HG03280 (cell line): ENCODE results near the gene DTX1.

Source experiments
- ATAC-seq: cut with Tn5 transposase; IDR thresholded peaks from one replicate; pipeline ENCODE4 v1.9.1; 2021; ENCODE audit warnings: mild to moderate bottlenecking, moderate library complexity; ENCODE audit not compliant: unreplicated experiment

The DTX1 gene

DNA sequence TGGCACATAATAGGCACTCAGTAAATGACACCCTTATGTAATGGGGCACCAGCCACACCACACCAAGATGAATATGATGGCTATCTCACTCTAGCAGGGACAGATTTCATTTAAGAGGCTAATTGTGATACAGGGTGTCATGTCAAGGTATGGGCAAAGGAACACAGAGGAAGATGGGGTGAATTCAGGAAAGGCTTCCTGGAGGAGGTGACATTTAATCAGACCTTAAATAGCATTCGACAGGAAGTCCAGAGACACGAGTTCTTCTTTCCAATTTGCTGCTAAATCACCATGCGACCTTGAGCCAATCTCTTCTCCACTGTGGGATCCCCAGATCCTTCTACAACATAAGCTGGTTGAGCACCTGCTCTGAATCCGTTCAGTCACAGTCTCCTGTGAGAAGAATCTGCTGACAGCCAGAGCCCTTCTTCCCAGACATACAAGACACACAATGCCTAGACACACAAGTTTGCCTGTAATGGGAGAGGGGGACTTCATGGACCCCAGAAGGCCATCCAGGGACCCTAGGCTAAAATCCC, 1.5 kb upstream of the DTX1 start:
- no peak for ATAC-seq

DNA sequence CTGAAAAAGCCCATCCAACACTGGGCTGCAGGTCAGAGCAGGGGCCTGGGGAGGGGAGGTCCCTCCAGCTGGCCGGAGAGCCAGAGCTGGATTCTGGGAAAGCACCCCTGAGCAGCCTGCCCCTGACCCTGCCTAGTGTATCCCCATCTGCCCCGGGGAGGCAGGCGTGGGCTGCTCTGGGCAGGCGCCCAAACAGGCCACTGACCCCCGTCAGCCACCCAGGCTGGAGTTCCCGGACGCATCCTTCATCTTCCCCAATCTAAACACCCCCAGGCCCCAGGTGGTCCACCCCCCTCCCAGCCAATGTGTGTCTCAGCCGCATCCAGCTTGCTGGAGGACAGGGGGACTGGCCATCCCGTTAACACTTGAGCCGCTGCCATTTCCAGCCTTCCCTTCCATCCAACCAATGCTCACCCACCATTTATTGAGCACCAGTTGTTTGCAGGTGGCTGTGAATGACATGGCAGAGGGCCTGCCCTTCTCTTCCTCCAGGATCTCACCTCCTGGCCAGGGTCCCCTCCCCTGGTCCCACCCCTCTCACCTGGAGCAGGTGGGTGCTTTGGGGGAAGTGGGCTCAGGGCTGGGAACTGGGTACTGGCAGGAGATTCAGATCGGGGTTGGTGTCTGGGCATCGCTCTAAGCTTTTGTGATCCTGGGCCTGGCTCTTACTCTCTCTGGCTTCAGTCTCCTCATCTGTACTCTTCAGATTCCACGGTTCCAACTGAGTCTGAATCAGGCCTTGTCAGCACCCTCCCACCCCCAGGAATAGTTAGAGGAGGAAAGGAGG, 743 bp upstream of the DTX1 start:
- ATAC-seq: no peak

DNA sequence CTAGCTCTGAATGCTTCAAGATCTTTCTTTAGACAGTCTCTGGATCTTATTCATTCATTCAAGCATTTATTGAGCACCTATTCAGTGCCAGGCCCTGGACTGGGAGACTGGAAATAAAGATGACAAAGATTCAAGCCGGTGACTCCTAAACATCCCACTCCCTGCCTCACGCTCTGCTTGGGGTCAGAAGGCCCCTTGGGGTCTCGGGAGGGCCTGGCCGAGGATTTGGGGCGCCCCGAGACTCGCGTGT, 224 bp upstream of the DTX1 start:
- no peak for ATAC-seq

DNA sequence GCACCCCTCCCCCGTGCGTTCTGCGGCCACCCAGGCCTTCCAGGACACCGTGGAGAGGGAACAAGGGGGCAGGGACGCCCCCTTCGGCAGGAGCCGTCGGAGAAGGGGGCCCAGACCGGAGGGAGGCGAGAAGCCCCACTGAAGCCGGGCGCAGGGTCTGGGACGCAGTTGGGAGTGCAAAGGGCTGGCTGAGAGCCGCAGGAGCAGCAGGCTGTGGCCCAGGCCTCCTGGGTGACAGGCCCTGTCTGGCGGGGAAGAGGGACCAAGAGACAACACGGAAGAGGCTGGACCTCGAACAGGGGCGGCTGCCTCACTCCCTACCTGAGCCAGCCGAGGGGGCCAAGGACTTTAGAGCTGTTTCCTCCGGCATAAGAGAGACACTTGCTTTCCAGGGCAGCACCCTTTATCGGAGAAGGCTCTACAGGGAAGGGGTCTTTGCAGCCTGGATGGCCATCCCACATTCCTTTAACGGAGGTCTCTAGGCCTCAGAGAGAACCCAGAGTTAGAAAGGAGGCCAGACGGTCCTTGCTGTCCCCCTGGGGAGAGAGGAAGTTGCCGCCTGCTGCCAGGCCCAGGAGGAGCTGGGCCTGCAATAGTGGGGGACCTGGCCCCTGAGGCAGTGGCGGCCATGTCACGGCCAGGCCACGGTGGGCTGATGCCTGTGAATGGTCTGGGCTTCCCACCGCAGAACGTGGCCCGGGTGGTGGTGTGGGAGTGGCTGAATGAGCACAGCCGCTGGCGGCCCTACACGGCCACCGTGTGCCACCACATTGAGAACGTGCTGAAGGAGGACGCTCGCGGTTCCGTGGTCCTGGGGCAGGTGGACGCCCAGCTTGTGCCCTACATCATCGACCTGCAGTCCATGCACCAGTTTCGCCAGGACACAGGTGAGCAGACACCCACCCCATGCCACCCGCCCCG, 1.3 kb downstream of the DTX1 start:
- ATAC-seq: no peak

DNA sequence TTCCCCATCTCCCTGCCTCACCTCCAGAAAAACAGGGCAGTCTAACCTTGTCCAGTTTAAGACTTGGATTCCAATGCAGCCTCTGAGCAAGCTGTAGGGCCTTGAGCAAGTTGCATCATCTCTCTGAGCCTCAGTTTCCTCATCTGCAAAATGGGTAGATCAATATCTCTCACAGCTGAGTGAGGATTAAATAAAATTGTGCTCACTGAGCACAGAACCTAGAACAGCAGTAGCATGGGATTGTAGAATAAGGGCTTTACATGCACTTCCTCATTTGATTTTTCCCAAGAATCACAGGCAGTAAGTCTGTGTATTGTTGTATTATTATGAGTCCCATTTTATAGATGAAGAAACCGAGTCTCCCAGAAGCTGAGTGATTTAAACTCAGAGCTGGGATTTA, 2.0 kb downstream of the DTX1 start:
- ATAC-seq: no peak

DNA sequence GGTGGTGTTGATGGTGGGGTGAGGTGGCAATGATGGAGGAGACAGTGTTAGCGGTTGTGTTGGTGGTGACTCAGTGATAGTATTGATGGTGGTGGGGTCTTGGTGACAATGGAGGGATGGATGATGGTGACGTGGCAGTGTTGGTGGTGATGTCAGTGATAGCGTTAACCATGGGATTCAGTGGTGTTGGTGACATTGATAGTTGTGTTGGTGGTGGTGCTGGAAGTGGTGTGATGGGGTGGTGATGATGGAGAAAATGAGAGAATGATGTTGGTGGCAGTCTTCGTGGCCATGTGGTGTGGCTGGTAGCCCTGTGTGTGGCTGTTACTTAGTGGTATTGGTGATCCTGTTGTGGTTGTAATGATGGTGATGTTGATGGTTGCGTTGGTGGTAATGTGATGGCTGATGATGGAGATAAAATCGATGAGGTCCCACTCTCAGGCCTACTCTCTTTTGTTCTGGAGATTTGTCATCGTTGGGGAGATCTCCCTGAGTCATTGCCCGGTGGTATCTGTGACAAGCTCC, 2.6 kb downstream of the DTX1 start:
- no peak for ATAC-seq

DNA sequence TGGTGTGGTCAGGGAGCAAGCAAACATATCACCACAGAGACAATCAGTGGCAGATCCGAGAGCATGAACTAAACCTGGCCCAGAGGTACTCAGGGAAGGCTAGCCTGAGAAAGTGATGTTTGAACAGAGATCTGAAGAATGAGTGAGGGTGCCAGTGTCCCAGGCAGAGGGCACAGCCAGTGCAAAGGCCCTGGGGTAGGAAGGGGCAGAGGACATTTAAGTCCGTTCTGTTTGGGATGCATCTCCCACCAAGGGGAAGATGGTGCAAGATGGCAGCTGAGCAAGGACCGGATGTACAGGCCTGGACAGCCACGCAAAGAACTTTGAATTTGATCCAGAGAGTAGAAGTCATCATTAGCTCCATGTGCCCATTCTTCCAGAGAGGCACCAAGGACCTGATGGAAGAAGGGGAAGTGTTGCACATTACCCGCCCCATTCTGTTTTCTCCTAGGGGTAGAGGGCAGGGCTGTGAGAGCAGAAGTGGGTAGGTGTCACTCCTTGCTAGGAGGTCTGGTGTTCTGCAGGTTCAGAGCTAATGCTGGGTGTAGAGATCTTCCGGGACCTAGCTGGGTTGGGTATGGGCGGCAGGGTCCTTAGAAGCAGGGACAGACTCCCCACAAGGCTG, 3.9 kb downstream of the DTX1 start:
- ATAC-seq: no peak

DNA sequence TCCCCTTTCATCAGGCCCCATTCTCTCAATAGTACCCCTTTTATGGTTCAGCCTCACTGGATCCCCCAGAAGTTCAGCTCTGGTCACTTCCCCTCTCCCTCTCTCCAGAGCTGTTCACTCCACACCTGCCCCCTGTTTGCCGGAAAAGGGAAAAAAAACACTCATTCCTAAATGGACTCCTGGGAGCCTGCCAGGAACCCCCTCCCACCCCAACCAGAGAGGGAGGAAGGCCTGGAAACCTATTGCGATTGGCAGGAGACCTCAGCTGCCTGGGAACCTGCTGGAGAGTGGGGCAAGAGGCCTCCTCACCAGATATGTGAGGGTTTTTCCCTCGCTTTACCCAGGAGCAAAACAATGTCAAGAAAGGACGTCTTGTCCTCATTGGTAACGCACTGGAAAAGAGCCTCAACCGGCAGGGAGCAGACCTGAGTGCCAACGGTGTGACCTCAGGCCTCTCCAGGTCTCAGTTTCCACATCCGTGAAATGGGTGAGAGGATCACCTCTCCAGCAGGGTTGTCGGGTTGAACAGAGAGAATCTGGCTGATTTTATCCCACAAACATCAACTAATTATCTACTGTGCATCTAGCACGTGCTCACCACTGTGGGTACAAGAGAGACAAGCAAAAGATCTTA, 4.6 kb downstream of the DTX1 start:
- no peak for ATAC-seq

DNA sequence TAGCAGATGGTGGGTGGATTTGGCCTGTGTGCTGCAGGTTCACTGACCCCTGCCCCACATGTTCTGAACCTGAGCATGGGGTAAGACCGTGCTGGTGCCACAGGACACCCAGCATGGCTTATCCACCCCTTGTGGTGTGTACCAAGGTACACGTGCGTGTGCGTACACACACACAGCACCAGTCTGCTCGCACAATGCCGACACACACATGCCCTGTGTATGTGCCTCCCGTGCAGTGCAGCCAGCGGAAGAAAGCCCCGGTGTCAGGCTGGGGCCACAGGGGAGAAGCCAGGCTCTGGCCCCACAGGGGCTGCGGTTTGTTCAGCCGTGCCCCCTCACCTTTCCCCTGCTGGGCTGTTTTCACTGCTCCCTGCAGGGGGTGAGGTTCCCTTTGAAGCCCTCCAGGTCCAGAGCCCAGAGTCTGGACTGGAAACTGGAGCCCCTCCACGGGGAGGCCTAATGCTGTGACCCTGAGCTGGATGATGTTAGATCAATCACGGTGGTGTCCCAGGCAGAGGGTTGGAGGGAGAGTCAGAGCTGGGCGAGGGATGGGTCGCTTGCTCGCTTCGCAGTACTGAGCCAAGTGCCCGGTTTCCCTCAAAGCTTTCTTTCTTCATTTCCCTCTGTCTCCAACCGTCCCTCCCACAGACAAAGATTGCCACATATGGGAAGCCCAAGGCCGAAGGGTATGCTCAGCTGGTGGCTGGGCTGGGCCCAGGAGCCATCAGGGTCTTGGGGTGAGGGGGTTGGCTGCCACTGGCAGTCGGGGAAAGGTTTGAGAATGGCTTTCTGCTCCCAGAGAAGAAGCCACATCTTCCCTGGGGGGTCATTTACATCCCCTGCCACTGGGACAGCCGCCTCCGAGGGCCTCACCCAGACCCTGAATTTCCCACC, 6.2 kb downstream of the DTX1 start:
- ATAC-seq: no peak

DNA sequence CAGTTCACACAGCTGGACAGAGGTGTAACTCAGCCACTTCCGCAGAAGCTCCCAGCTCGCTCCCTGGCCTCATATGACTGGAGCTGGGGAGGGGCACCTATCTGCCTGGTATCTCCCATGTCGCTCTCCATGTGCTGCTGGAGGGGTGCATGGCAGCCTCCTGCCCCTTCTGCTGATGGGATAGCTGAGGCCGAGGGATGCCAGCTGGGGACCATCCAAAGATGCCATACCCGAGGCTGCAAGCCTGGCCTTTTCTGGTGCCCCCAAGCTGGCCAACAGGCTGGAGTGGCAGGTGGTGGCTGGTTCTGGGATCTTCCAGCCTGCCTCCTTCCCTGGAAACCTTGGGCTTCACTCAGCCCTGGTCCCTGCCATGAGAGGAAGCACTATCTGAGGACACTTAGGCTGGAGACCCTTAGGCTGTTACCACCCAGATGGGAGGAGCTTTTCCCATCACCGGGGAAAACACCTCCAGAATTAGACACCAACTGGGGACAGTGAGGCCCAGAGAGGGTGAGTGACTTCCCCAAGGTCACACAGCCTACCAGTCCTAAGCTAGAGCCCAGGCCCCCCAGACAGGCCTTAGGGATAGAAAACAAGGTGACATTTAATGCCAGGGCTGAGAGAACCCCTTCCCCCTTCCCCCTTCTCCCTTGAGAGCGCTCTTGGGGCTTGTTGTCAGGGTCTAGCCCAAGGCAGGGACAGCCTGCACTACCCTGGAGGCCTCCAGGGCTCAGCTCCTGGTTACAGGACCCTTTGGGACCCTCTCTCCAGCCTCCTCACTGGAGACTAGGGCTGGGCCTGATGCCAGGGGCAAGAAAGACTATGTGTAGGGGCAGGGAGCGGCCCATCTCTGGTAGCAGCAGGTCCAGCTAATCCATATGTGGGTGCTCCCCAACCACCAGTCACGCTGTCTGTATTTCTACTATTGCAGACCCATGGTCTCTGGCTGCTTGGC, 7.1 kb downstream of the DTX1 start:
- ATAC-seq: no peak

DNA sequence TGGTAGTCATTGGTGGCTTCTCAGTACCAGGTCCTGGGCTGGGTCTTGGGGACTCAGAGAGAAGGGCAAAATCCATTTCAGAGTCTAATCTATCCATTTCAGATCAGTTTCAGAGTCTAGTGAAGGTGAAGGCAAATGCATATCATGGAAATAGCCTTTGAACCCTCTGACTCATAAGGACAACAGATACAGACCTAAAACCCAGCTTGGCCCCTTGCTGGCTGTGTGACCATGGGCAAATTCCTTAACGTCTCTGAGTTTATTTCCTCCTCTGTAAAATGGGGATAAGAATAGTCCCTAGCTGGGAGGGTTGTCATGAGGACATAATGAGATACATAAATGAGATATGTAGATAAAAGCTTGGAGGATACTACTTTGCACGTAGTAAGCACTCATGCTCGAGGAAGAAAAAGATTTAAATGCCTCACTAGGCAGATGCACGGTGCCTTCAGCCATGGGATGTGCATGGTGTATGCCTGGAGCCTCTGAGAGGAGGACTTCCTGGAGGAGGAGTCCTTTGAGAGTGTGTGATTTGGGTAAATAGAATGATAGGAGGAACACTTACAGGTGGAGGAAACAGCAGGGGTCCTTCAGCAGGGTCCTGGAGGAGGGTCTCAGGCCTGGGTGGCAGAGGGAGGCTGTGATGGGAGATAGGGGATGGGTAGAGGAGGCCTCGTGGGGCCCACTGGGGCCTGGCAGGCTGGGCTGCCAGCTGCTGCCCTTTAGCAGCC, 8.0 kb downstream of the DTX1 start:
- no peak for ATAC-seq

DNA sequence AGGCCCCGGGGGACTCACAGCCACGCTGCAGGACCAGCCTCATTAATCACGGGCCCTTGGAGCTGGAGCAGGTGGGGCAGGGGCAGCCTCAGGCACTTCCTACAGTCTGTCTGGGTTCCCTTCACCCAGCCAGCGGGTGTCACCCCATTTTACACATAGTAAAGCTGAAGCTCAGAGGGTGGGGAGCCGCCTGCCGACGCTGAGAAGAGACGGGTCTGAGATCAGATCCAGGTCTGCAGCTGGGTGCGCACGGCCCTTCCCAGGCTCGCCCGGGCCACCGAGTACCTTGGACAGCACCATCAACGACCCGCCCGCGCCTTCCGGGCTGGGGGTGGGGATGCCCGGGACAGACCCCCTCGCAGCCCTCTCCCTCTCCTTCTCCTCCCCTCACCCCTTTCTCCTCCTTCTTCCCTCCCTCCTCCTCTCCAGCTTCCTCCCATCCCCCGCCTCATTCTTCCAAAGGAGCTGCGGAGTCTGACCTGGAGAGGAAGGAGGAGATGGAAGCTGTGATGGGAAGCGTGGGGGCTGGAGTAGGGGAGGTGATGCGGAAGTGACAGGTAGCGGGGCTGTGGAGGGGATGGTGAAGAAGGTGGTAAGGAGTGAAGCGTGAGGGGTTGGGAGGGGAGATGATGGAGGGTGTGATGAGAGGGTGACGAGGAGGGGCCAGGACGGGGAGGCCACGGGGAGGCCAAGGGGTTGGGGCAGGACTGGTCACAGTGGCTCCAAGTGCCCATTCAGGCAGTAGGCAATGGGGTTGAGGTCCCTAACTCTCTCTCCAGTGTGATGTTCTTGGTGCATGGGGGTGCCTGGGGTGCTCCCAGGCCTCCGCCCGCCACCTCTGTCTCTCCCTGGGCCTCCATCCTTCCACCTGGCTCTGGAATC, 8.8 kb downstream of the DTX1 start:
- ATAC-seq: no peak

DNA sequence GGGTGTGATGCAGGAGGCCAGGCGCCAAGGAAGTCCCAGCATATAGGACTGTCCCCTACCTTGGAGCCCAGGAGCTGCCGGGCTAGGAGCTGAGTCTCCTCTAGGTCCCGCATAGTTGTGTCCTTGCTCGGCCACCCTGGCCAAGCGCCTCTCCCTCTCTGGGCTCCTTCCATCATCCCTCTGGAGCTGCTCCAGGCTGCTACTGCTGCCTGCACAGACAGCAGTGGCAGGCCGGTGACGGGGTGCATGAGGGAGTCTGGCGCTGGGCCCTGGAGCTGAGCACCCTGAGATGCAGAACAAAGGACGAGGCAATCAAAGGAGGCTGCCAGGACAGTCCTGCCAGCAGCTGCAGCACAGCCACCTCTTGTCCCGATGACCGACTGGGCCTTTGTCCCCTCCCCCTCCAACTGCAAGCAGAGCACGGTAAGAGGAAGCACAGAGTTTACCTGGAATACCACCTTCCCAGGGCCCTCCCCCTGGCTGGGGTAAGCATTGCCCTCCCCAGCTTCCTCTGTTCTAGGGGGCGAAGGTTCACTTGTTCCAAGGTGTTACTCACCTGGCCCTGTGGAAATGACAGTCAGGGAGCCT, 10.4 kb downstream of the DTX1 start:
- no peak for ATAC-seq

DNA sequence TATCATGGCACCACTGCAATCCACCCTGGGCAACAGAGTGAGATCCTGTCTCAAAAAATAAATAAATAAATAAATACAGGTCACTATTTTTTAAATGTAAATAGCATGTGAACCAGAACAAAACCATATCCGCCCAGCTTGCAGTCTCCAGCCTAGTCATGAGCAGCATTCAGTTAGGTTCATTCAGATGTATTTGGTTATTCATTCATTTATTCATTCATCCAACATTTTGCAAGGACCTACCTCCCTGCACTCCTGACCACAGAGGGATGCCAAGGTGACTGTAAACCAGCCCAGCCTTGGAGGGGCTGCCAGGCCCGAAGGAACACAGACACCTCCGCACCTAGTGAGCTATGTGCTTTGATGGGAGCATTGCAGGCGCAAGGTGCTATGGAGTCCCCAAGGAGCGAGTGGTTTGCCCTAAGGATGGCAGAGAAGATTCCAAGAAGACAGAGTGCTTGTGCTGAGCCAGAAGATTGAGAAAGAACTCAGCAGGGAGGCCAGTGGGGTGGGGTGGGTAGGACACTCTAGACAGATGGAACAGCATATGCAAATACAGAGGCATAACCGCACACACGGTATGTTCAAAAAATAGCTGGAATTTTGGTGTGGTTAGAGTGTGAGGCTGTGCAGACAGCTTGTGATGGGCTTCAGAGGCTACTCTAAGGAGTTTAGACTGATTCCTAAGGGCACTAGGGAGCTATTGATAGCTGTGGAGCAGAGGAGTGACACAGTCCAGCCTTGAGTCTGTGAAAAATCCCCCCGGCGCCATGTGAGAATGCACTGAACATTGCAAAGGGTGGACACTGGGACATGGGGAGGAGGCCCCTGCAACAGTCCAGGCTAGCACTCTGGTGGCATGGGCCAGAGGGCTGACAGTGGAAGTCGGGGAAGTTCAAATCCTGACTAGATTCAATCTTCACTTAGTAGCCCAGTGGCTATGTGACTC, 11.7 kb downstream of the DTX1 start:
- ATAC-seq: no peak

DNA sequence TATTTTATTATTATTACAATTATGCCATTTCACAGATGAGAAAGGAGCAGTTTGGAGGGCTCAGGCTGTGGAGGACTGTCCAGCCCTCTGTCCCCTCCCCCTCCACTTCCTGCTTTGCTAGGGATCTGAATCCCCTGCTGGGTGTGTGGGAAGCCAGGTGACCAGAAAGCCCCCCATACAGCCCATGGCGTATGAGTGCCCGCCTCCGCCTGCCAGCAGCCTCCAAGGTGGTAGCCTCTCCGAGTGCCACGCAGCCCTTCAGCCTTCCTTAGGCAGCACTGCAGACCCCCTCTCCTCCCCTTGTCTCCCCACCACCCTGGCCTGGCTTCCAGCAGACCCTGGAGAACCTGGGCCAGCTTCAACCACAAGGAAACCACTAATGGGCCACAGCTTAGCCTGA, 12.6 kb downstream of the DTX1 start:
- no peak for ATAC-seq

DNA sequence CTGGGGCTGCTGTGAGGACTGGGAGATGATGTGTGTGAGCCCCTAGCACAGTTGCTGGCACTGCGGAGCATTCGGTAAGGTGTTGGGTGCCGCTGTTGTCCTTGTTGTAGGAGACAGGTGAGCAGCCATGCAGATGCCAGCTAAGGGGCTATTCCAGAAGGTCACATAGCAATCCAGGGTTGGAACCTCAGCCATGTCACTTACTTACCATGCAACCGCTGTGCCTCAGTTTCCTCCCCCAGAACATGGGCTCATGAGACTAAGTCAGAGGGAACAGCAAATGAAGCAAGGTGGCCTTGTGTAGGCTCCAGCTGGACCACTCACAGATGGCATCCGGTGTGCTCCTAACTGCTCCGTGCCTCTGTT, 13.2 kb downstream of the DTX1 start:
- ATAC-seq: no peak
